IMR-90 (cell line): ENCODE data around the gene NDOR1. TPM values are rescaled to one million over a fixed set of nuclear protein-coding genes. Genes with fewer than 3 reads are reported as not detected.

Source experiments
- ATAC-seq: fragments of 200-7000 bp; cut with Tn5 transposase; 2 replicates; pipeline ENCODE4 v1.9.1; 2020; ENCODE audit warnings: low read depth, mild to moderate bottlenecking, moderate library complexity
- BruUV-seq: library from RNA; stranded (reverse); fragments of 400-500 nt; replicated peaks from 2 replicates; lab custom pipeline; 2021; lab: Mats Ljungman, UMichigan
- CTCF ChIA-PET: fragments of 300-600 bp; formaldehyde crosslinking; extraction: SDS; loops from one replicate; lab custom pipeline; 2021; ENCODE audit warnings: antibody characterized with exemption; lab: Yijun Ruan, JAX
- POLR2A ChIA-PET: fragments of 300-600 bp; sonication (Branson Sonifier 250); formaldehyde crosslinking; loops from one replicate; lab custom pipeline; 2022; ENCODE audit warnings: antibody characterized with exemption; ENCODE audit not compliant: unreplicated experiment; lab: Charles Lee
- DNase-seq: peaks from one replicate; pipeline ENCODE4 v3.0.0; 2013
- H2AFZ ChIP-seq: replicated peaks from 2 replicates; pipeline ENCODE3; 2013; ENCODE audit warnings: low read length, mild to moderate bottlenecking; ENCODE audit not compliant: poor library complexity
- H2AK5ac ChIP-seq: 2 replicates; pipeline ENCODE4 v1.6.1; 2013; ENCODE audit warnings: low read depth, low read length, inconsistent platforms
- H2AK9ac ChIP-seq: replicated peaks from 2 replicates; pipeline ENCODE3; 2013; ENCODE audit warnings: mild to moderate bottlenecking, low read depth, low read length, moderate library complexity; ENCODE audit not compliant: poor library complexity
- H2BK120ac ChIP-seq: 2 replicates; pipeline ENCODE4 v1.6.1; 2013; ENCODE audit warnings: low read depth, low read length, inconsistent platforms
- H2BK15ac ChIP-seq: 3 replicates; pipeline ENCODE4 v1.6.1; 2013; ENCODE audit warnings: low read depth, low read length, inconsistent platforms
- H2BK20ac ChIP-seq: 2 replicates; pipeline ENCODE4 v1.6.1; 2013; ENCODE audit warnings: low read depth, mild to moderate bottlenecking, inconsistent platforms, low read length, moderate library complexity
- H2BK5ac ChIP-seq: 2 replicates; pipeline ENCODE4 v1.6.1; 2013; ENCODE audit warnings: mild to moderate bottlenecking, low read depth, low read length, inconsistent platforms; ENCODE audit not compliant: poor library complexity, severe bottlenecking
- H3K14ac ChIP-seq: replicated peaks from 2 replicates; pipeline ENCODE4 v1.6.1; 2013; ENCODE audit warnings: low read depth, low read length, inconsistent platforms
- H3K18ac ChIP-seq: 2 replicates; pipeline ENCODE4 v1.6.1; 2013; ENCODE audit warnings: low read depth, low read length, control low read depth
- H3K23ac ChIP-seq: 2 replicates; pipeline ENCODE4 v1.6.1; 2013; ENCODE audit warnings: low read depth, low read length, inconsistent platforms
- H3K27ac ChIP-seq: 2 replicates; pipeline ENCODE4 v1.5.1; 2013; ENCODE audit warnings: mild to moderate bottlenecking, control low read depth, low read length; ENCODE audit not compliant: insufficient read depth
- H3K27me3 ChIP-seq: 2 replicates; pipeline ENCODE4 v1.6.1; 2013; ENCODE audit warnings: low read length; ENCODE audit not compliant: control insufficient read depth, insufficient read depth
- H3K36me3 ChIP-seq: 2 replicates; pipeline ENCODE4 v1.6.1; 2013; ENCODE audit warnings: low read length, mixed read lengths; ENCODE audit not compliant: control insufficient read depth, insufficient read depth
- H3K4ac ChIP-seq: 2 replicates; pipeline ENCODE4 v1.6.1; 2013; ENCODE audit warnings: low read depth, low read length, inconsistent platforms
- H3K4me1 ChIP-seq: 2 replicates; pipeline ENCODE4 v1.6.1; 2013; ENCODE audit warnings: low read length, mixed read lengths; ENCODE audit not compliant: control insufficient read depth, insufficient read depth
- H3K4me2 ChIP-seq: 2 replicates; pipeline ENCODE4 v1.6.1; 2013; ENCODE audit warnings: low read depth, mild to moderate bottlenecking, control low read depth, low read length, moderate library complexity
- H3K4me3 ChIP-seq: 2 replicates; pipeline ENCODE4 v1.5.1; 2013; ENCODE audit warnings: low read depth, mild to moderate bottlenecking, control low read depth, low read length, moderate library complexity; ENCODE audit not compliant: insufficient read depth
- H3K56ac ChIP-seq: 2 replicates; pipeline ENCODE4 v1.6.1; 2013; ENCODE audit warnings: low read length, inconsistent platforms; ENCODE audit not compliant: insufficient read depth; ENCODE audit errors: extremely low read depth
- H3K79me1 ChIP-seq, 2 experiments: 2 replicates each; pipeline ENCODE4 v1.6.1; 2013; ENCODE audit warnings: low read length in 2 of 2, inconsistent platforms in 1 of 2, low read depth in 1 of 2
- H3K9ac ChIP-seq: 2 replicates; pipeline ENCODE4 v1.6.1; 2013; ENCODE audit warnings: low read depth, low read length, control low read depth
- H3K9me1 ChIP-seq: 2 replicates; pipeline ENCODE4 v1.6.1; 2013; ENCODE audit warnings: low read length, inconsistent platforms; ENCODE audit not compliant: insufficient read depth
- H3K9me3 ChIP-seq: 2 replicates; pipeline ENCODE4 v1.6.1; 2013; ENCODE audit warnings: low read length; ENCODE audit not compliant: control insufficient read depth, insufficient read depth
- H4K20me1 ChIP-seq: 2 replicates; pipeline ENCODE4 v1.6.1; 2013; ENCODE audit warnings: low read length, inconsistent platforms; ENCODE audit not compliant: insufficient read depth
- H4K5ac ChIP-seq: 2 replicates; pipeline ENCODE4 v1.6.1; 2013; ENCODE audit warnings: mild to moderate bottlenecking, low read depth, low read length, control low read depth
- H4K8ac ChIP-seq, 2 experiments: 2 replicates each; pipeline ENCODE4 v1.6.1; 2013; ENCODE audit warnings: low read depth in 2 of 2, low read length in 2 of 2, control low read depth in 1 of 2, inconsistent platforms in 1 of 2
- H4K91ac ChIP-seq: 2 replicates; pipeline ENCODE4 v1.6.1; 2013; ENCODE audit warnings: low read depth, low read length, inconsistent platforms; ENCODE audit not compliant: insufficient read depth
- BHLHE40 ChIP-seq: fragments of 150-350 bp; IDR thresholded peaks from 2 replicates; pipeline ENCODE4 v1.6.1; 2016; ENCODE audit warnings: mild to moderate bottlenecking, low read depth, low read length
- CEBPB ChIP-seq: IDR thresholded peaks from 2 replicates; pipeline ENCODE4 v1.6.1; 2012; ENCODE audit warnings: low read depth, low read length, improper control_type of control experiment
- CHD1 ChIP-seq: IDR thresholded peaks from 2 replicates; pipeline ENCODE4 v1.6.1; 2012; ENCODE audit warnings: low read depth, low read length, improper control_type of control experiment
- CTCF ChIP-seq: conservative IDR thresholded peaks from 2 replicates; pipeline ENCODE4 v1.5.1; 2012; ENCODE audit warnings: mild to moderate bottlenecking, low read depth, low read length, improper control_type of control experiment
- FOS ChIP-seq: fragments of 150-350 bp; IDR thresholded peaks from 2 replicates; pipeline ENCODE4 v1.6.1; 2016; ENCODE audit warnings: low read depth, low read length
- MAFK ChIP-seq: IDR thresholded peaks from 2 replicates; pipeline ENCODE4 v1.6.1; 2012; ENCODE audit warnings: low read depth, low read length, improper control_type of control experiment
- MAZ ChIP-seq: IDR thresholded peaks from 2 replicates; pipeline ENCODE4 v1.6.1; 2012; ENCODE audit warnings: low read depth, mild to moderate bottlenecking, low read length, improper control_type of control experiment, moderate library complexity, borderline replicate concordance
- MXI1 ChIP-seq: IDR thresholded peaks from 2 replicates; pipeline ENCODE4 v1.6.1; 2012; ENCODE audit warnings: low read depth, mild to moderate bottlenecking, low read length, moderate library complexity, borderline replicate concordance
- POLR2A ChIP-seq: IDR thresholded peaks from 2 replicates; pipeline ENCODE4 v1.6.1; 2012; ENCODE audit warnings: mild to moderate bottlenecking, low read depth, low read length
- RAD21 ChIP-seq: IDR thresholded peaks from 2 replicates; pipeline ENCODE4 v1.6.1; 2012; ENCODE audit warnings: low read length, improper control_type of control experiment
- RFX5 ChIP-seq: IDR thresholded peaks from 2 replicates; pipeline ENCODE4 v1.8.0; 2012; ENCODE audit warnings: low read depth, mild to moderate bottlenecking, low read length, moderate library complexity
- SMC3 ChIP-seq: fragments of 150-350 bp; IDR thresholded peaks from 2 replicates; pipeline ENCODE4 v1.6.1; 2016; ENCODE audit warnings: low read depth, mild to moderate bottlenecking, antibody characterized with exemption, low read length, moderate library complexity
- USF2 ChIP-seq: fragments of 150-350 bp; IDR thresholded peaks from 2 replicates; pipeline ENCODE4 v1.6.1; 2017; ENCODE audit warnings: mild to moderate bottlenecking, antibody characterized with exemption, low read length, low read depth
- WGBS, 2 experiments: methylation state at CpG; one replicate each; pipeline versions ENCODE4 v1.1.5 to v1.1.7; 2013; ENCODE audit warnings: missing lambda C conversion rate in 2 of 2; ENCODE audit not compliant: insufficient read length in 1 of 2; ENCODE audit errors: extremely low coverage in 2 of 2; 5-methylcytosine and 5-hydroxymethylcytosine counted together
- dilution Hi-C: fragments of 300-500 bp; cut with HindIII; formaldehyde crosslinking; loops from one replicate; pipeline ENCODE4 v1.14.3; 2018; ENCODE audit warnings: low sequenced_read_pairs; ENCODE audit not compliant: unreplicated experiment
- in situ Hi-C: fragments of 300-500 bp; cut with MboI; formaldehyde crosslinking; loops from 3 replicates; pipeline ENCODE4 v1.14.3; 2019; ENCODE audit warnings: low sequenced_read_pairs, inconsistent platforms, mixed read lengths
- intact Hi-C: fragments of 100-400 bp; cut with micrococcal nuclease; formaldehyde crosslinking; loops from 2 replicates; pipeline ENCODE4 v1.10.0; 2022
- polyA plus RNA-seq, 3 experiments: library from polyadenylated mRNA; depleted of rRNA; stranded (reverse); fragments of >200 nt; gene quantifications; 2 replicates each; pipeline ENCODE4 v1.2.3, GENCODE V29; 2012; ENCODE audit warnings: low replicate concordance in 1 of 3
- total RNA-seq: library from RNA; depleted of rRNA; stranded (reverse); fragments of >200 nt; gene quantifications from 2 replicates; pipeline ENCODE4 v1.2.3, GENCODE V29; 2012
- TF ChIP-seq, protein P1 (sequence below): fragments of 150-350 bp; IDR thresholded peaks from 2 replicates; pipeline ENCODE4 v1.6.1; 2016; ENCODE audit warnings: low read depth, mild to moderate bottlenecking, low read length, moderate library complexity, borderline replicate concordance

The NDOR1 gene
- total and polyA plus RNA-seq, 2 of the 4 experiments (the other 2 are of a cell fraction), result 0.90 to 10.6 TPM

- peak; percentile 81 for ATAC-seq
- peak within 1 kb of the TSS; percentile 81 for H2BK5ac ChIP-seq
- dilution Hi-C loops, result no loop called here
- POLR2A ChIA-PET, result interaction anchor here (0.5 to 0.9 kb wide), 8 partner anchors 14 to 117 kb away, joined by 3 to 5 read pairs (median 4); partner anchors contain the start of genes NELFB and RNF208
- peak within 1 kb of the TSS; percentile 94 for H2AK5ac ChIP-seq
- H2AK9ac ChIP-seq, result peak within 1 kb of the TSS; percentile 97
- peak within 1 kb of the TSS; percentile 87 for H3K4ac ChIP-seq
- peak within 1 kb of the TSS; percentile 90 for H3K9ac ChIP-seq
- peak within 1 kb of the TSS; percentile 43 for H2BK120ac ChIP-seq
- no peak within 1 kb of the TSS for H2BK15ac ChIP-seq
- intact Hi-C loops, result no loop called here
- DNase-seq, result peak; percentile 100
- peak within 1 kb of the TSS; percentile 36 to 77; a peak in 2 of 4 replicates for H4K8ac ChIP-seq
- H4K20me1 ChIP-seq, result peaks cover 38% of the 10 kb centered on the region
- H3K23ac ChIP-seq, result peak within 1 kb of the TSS; percentile 94
- H3K36me3 ChIP-seq, result peaks cover 19% of the 10 kb centered on the region
- peaks cover 12 to 55% of the 10 kb centered on the region in 2 experiments; a peak in 3 of 4 replicates for H3K79me1 ChIP-seq
- H3K9me1 ChIP-seq, result peaks cover 4% of the 10 kb centered on the region
- H2BK20ac ChIP-seq, result no peak within 1 kb of the TSS
- in situ Hi-C loops, result no loop called here
- H3K4me3 ChIP-seq, result peak within 1 kb of the TSS; percentile 59
- no peaks in the 10 kb centered on the region for H3K27me3 ChIP-seq
- H2AFZ ChIP-seq, result peak within 1 kb of the TSS; percentile 91
- 1% methylated on average over 16 of the region's 67 CpGs; no CpG with 5 or more reads in 1 of the 2 experiments for WGBS, 2 experiments
- H3K27ac ChIP-seq, result peak within 1 kb of the TSS; percentile 91
- H4K91ac ChIP-seq, result peak within 1 kb of the TSS; percentile 76
- CTCF ChIA-PET, result no interaction called here
- H3K56ac ChIP-seq, result peak within 1 kb of the TSS; percentile 77
- peak within 1 kb of the TSS; percentile 10 for H4K5ac ChIP-seq
- H3K18ac ChIP-seq, result no peak within 1 kb of the TSS; the same call in 1 of the 2 replicates
- peak within 1 kb of the TSS; percentile 94 for H3K4me2 ChIP-seq
- BruUV-seq, result no TSS peak
- no peaks in the 10 kb centered on the region for H3K9me3 ChIP-seq
- H3K4me1 ChIP-seq, result peaks cover 9% of the 10 kb centered on the region; the same call in 1 of the 2 replicates
- peak within 1 kb of the TSS; percentile 91 for H3K14ac ChIP-seq
- TF ChIP-seq RAD21 (no peak), BHLHE40 (no peak), SMC3 (no peak), POLR2A (peak; percentile 100), MXI1 (peak; percentile 71; the same call in 1 of the 2 replicates), FOS (peak; percentile 93), CTCF (0 out of 2 replicates have a peak, but pooled peaks have one; percentile 5), USF2 (peak; percentile 8; the same call in 1 of the 2 replicates), CHD1 (peak; percentile 46; the same call in 1 of the 2 replicates), CEBPB (no peak), RFX5 (peak; percentile 5; the same call in 1 of the 2 replicates), MAZ (no peak; the same call in 1 of the 2 replicates), MAFK (no peak)
- TF ChIP-seq, protein P1, sequence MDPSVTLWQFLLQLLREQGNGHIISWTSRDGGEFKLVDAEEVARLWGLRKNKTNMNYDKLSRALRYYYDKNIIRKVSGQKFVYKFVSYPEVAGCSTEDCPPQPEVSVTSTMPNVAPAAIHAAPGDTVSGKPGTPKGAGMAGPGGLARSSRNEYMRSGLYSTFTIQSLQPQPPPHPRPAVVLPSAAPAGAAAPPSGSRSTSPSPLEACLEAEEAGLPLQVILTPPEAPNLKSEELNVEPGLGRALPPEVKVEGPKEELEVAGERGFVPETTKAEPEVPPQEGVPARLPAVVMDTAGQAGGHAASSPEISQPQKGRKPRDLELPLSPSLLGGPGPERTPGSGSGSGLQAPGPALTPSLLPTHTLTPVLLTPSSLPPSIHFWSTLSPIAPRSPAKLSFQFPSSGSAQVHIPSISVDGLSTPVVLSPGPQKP, result no peak
Observed at GRCh38 chr9:137240841-137241489, 35.5 kb downstream of the NDOR1 start, which contains the start of gene TUBB4B. TUBB4B (plus strand) TSS chr9:137241287; CDS start chr9:137241361, 74 bp downstream.
